ENCODE measurements around the gene MUC12.

The MUC12 gene

GRCh38 chr7:101066141-101066832 lies 96.9 kb downstream of the MUC12 start:
- no peak for DNase-seq

DNA sequence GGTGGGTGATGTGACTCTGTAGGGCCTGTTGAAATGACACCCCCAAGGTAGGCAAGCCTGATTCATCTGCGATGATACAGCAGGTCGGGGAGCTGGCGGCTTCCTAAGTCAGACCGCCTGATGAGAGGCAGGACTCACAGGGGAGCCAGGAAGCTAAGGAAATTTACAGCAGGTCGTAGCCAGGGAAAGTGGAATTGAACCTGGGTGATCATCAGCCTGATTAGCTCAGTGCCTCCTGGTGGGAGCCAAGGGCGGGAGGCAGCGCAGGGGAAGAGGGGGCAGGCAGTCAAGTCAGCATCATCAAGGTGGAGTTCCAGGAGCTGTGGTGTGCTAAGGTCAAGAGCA lies 97.4 kb downstream of the MUC12 start:
- no peak for DNase-seq

- DNase-seq: no peak
Measured at GRCh38 chr7:101068401-101068800, 99.0 kb downstream of the MUC12 start.

Measured in NCI-H2029 treated with DMSO at 0.1 percent for 48 hours (cell line).